Fibroblast of lung (primary cell): Measurements from ENCODE around the gene LRRK1.
A peak's percentile ranks its signal among the peaks of the same experiment; 100 is the strongest.

Source experiments
- EZH2 ChIP-seq: IDR thresholded peaks from 2 replicates; pipeline ENCODE4 v1.5.1; 2012; ENCODE audit warnings: low read length, control low read depth, mild to moderate bottlenecking; ENCODE audit errors: missing control alignments
- TF ChIP-seq, protein P1 (sequence below), 2 donors: IDR thresholded peaks in 1 of 2; conservative IDR thresholded peaks in 1 of 2; 1 replicate in 1 of 2; 2 replicates in 1 of 2; pipeline ENCODE4 v1.5.1; 2011 to 2012; ENCODE audit warnings: low read length in 2 of 2, control low read depth in 1 of 2, inconsistent platforms in 1 of 2, low read depth in 1 of 2, mild to moderate bottlenecking in 1 of 2

DNA sequence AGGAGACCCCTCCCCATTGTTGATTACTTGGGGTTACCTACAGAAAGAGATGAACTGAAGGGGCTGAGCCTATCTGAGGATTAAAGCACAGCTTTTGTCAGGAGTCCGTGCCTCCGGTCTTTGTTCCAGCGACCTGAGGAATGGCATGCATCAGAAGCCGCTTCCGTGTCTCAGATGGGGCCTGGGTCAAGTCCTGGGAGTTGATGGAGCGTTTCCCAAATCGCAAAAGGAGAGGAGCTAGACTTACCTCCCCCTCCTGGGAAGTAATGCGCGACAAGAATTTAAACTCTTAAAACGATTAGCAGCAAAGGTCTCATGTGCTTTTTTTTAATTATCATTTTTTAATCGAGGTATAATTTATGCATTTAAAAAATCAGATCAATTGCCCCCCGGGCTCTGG, 40.5 kb upstream of the LRRK1 start:
- TF ChIP-seq, protein P1, sequence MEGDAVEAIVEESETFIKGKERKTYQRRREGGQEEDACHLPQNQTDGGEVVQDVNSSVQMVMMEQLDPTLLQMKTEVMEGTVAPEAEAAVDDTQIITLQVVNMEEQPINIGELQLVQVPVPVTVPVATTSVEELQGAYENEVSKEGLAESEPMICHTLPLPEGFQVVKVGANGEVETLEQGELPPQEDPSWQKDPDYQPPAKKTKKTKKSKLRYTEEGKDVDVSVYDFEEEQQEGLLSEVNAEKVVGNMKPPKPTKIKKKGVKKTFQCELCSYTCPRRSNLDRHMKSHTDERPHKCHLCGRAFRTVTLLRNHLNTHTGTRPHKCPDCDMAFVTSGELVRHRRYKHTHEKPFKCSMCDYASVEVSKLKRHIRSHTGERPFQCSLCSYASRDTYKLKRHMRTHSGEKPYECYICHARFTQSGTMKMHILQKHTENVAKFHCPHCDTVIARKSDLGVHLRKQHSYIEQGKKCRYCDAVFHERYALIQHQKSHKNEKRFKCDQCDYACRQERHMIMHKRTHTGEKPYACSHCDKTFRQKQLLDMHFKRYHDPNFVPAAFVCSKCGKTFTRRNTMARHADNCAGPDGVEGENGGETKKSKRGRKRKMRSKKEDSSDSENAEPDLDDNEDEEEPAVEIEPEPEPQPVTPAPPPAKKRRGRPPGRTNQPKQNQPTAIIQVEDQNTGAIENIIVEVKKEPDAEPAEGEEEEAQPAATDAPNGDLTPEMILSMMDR (conservative IDR thresholded peaks at IDR 0.05 in 1 of 2, IDR thresholded peaks at IDR 0.05 in 1 of 2; ENCODE audit: low read depth in 1 of 2, low read length in 2 of 2), result no peak
- peak; percentile 46 for TF ChIP-seq EZH2
